WTC11 (cell line): ENCODE data around the gene FAM234A.
"Not testable (repeated sequence)": the region's sequence is repeated elsewhere in the genome, so short reads cannot be mapped to it uniquely, and the experiment has no call there.

Experiments used
- CBFB ChIP-seq: sonication (generic); formaldehyde crosslinking; IDR thresholded peaks from 2 replicates; pipeline ENCODE4 v1.8.1; 2022; ENCODE audit warnings: mild to moderate bottlenecking, low read depth, missing genetic modification reagents
- FOXJ3 ChIP-seq: sonication (generic); formaldehyde crosslinking; IDR thresholded peaks from 2 replicates; pipeline ENCODE4 v1.9.0; 2021; ENCODE audit warnings: missing genetic modification reagents, mild to moderate bottlenecking, borderline replicate concordance
- FOXP1 ChIP-seq: sonication (generic); formaldehyde crosslinking; IDR thresholded peaks from 2 replicates; pipeline ENCODE4 v1.8.0; 2022; ENCODE audit warnings: missing genetic modification reagents, mild to moderate bottlenecking, moderate library complexity, borderline replicate concordance
- NR3C1 ChIP-seq: sonication (generic); formaldehyde crosslinking; conservative IDR thresholded peaks from 2 replicates; pipeline ENCODE4 v1.8.1; 2023; ENCODE audit warnings: low read depth, mild to moderate bottlenecking, missing genetic modification reagents
- TP53 ChIP-seq: sonication (generic); formaldehyde crosslinking; IDR thresholded peaks from 2 replicates; pipeline ENCODE4 v1.8.1; 2023; ENCODE audit warnings: mild to moderate bottlenecking, missing genetic modification reagents
- TF ChIP-seq, protein P1 (sequence below): fragments of 200-600 bp; IDR thresholded peaks from 2 replicates; pipeline ENCODE4 v1.8.0; 2022; ENCODE audit warnings: antibody characterized with exemption
- TF ChIP-seq, protein P2 (sequence below): sonication (generic); formaldehyde crosslinking; IDR thresholded peaks from 2 replicates; pipeline ENCODE4 v1.8.0; 2023; ENCODE audit warnings: mild to moderate bottlenecking, missing genetic modification reagents
- TF ChIP-seq, protein P3 (sequence below): sonication (generic); formaldehyde crosslinking; IDR thresholded peaks from 2 replicates; pipeline ENCODE4 v1.8.1; 2022; ENCODE audit warnings: mild to moderate bottlenecking, moderate library complexity, missing genetic modification reagents
- TF ChIP-seq, protein P4 (sequence below): fragments of 250-450 bp; sonication (Bioruptor Pico); IDR thresholded peaks from 2 replicates; pipeline ENCODE4 v1.8.0; 2021; ENCODE audit warnings: mild to moderate bottlenecking

DNA sequence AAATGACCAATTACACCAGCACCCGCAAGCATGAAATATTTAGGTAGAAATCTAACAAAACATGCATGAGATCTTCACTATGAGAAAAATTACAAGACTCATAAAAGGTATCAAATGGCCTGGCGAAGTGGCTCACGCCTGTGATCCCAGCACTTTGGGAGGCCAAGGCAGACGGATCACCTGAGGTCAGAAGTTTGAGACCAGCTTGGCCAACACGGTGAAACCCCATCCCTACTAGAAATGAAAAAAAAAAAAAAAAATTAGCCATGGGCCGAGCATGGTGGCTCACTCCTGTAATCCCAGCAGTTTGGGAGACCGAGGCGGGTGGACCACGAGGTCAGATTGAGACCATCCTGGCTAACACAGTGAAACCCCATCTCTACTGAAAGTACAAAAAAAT is 30.6 kb upstream of the FAM234A start:
- TF ChIP-seq, protein P1, sequence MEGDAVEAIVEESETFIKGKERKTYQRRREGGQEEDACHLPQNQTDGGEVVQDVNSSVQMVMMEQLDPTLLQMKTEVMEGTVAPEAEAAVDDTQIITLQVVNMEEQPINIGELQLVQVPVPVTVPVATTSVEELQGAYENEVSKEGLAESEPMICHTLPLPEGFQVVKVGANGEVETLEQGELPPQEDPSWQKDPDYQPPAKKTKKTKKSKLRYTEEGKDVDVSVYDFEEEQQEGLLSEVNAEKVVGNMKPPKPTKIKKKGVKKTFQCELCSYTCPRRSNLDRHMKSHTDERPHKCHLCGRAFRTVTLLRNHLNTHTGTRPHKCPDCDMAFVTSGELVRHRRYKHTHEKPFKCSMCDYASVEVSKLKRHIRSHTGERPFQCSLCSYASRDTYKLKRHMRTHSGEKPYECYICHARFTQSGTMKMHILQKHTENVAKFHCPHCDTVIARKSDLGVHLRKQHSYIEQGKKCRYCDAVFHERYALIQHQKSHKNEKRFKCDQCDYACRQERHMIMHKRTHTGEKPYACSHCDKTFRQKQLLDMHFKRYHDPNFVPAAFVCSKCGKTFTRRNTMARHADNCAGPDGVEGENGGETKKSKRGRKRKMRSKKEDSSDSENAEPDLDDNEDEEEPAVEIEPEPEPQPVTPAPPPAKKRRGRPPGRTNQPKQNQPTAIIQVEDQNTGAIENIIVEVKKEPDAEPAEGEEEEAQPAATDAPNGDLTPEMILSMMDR, result not testable (repeated sequence)
- TF ChIP-seq, protein P2, sequence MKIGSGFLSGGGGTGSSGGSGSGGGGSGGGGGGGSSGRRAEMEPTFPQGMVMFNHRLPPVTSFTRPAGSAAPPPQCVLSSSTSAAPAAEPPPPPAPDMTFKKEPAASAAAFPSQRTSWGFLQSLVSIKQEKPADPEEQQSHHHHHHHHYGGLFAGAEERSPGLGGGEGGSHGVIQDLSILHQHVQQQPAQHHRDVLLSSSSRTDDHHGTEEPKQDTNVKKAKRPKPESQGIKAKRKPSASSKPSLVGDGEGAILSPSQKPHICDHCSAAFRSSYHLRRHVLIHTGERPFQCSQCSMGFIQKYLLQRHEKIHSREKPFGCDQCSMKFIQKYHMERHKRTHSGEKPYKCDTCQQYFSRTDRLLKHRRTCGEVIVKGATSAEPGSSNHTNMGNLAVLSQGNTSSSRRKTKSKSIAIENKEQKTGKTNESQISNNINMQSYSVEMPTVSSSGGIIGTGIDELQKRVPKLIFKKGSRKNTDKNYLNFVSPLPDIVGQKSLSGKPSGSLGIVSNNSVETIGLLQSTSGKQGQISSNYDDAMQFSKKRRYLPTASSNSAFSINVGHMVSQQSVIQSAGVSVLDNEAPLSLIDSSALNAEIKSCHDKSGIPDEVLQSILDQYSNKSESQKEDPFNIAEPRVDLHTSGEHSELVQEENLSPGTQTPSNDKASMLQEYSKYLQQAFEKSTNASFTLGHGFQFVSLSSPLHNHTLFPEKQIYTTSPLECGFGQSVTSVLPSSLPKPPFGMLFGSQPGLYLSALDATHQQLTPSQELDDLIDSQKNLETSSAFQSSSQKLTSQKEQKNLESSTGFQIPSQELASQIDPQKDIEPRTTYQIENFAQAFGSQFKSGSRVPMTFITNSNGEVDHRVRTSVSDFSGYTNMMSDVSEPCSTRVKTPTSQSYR (CRISPR knock-in tag), result not testable (repeated sequence)
- TF ChIP-seq, protein P3, sequence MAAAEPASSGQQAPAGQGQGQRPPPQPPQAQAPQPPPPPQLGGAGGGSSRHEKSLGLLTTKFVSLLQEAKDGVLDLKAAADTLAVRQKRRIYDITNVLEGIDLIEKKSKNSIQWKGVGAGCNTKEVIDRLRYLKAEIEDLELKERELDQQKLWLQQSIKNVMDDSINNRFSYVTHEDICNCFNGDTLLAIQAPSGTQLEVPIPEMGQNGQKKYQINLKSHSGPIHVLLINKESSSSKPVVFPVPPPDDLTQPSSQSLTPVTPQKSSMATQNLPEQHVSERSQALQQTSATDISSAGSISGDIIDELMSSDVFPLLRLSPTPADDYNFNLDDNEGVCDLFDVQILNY (CRISPR knock-in tag), result not testable (repeated sequence)
- TF ChIP-seq, protein P4, sequence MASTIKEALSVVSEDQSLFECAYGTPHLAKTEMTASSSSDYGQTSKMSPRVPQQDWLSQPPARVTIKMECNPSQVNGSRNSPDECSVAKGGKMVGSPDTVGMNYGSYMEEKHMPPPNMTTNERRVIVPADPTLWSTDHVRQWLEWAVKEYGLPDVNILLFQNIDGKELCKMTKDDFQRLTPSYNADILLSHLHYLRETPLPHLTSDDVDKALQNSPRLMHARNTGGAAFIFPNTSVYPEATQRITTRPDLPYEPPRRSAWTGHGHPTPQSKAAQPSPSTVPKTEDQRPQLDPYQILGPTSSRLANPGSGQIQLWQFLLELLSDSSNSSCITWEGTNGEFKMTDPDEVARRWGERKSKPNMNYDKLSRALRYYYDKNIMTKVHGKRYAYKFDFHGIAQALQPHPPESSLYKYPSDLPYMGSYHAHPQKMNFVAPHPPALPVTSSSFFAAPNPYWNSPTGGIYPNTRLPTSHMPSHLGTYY (CRISPR knock-in tag), result not testable (repeated sequence)
- not testable (repeated sequence) for TF ChIP-seq FOXP1; NR3C1 (CRISPR knock-in tag); CBFB (CRISPR knock-in tag); TP53 (CRISPR knock-in tag); FOXJ3 (CRISPR knock-in tag)
